ENCODE results near the gene IGSF9B. TPM values are rescaled to one million over a fixed set of nuclear protein-coding genes. Genes with fewer than 3 reads are reported as not detected.

Gene IGSF9B
- total and polyA plus RNA-seq, 8 donors = 1.1 to 5.8 (median 2.6) TPM

DNA sequence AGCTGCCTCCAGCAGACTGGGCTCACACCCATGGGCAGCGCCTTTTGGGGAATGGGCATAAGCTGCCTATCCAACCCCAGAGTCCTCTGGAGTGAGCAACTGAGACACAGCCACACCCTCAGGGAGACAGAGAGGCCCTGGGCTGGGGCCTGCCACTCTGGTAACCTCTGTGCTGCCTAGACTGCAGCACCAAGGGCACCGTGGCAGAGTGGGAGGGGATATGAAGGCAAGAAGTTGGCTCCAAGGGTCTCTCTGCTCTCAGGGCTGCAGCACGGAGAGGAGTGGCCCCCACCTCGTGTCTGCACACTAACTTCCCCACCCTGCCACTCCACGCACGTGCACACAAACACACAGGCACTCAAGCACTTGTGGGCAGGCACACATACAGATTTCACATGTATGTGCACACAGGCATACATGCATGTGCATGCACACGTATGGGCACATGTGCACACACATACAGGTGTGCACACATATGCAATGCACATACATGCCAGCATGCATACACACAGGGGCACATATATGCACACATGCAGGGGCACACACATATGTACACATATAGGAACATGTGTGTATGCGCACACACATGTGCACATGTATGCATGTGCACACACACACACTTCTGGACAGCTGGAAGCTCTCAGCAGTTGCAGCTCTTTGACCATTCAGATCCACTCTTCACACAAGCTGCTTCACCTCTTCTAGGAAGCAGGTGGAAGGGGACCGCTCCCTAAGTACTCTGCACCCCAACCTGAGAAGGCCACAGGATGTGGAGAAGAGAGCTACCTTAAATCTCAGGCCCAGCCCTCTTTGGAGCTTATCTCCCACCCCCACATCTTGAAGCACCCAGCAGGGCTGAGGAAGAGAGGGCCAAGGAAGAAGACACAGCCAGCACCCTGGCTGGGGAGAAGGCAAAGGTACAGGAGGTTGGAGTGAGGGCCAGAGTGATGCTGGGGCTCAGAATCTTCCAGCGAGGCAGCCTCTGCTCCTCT, 4.3 kb downstream of the IGSF9B start:
- Histone ChIP-seq H3K27me3 (no peaks in the 10 kb centered on the region), H3K27ac (no peak overlapping the region), H3K36me3 (no peaks in the 10 kb centered on the region), H3K4me1 (peaks cover 0 to 3% (median 0%) of the 10 kb centered on the region in 3 donors), H3K9me3 (no peaks in the 10 kb centered on the region), H3K4me3 (no peak overlapping the region)
- no peak for ATAC-seq
- peak in 1 of 6 donors; percentile 2 for DNase-seq
- intact Hi-C loops (cut with DNase I) = no loop called here
- 69 to 82% methylated on average over 10 of the region's 10 CpGs for WGBS, 2 donors
- TF ChIP-seq CTCF (IDR thresholded peaks at IDR 0.05) = no peak
- FAIRE-seq = no peak

GRCh38 chr11:133951327-133952198, 5.2 kb downstream of the IGSF9B start:
- Histone ChIP-seq H3K4me3 (no peak overlapping the region), H3K27ac (no peak overlapping the region), H3K27me3 (no peaks in the 10 kb centered on the region), H3K36me3 (no peaks in the 10 kb centered on the region), H3K9me3 (no peaks in the 10 kb centered on the region), H3K4me1 (peaks cover 0 to 3% (median 0%) of the 10 kb centered on the region in 3 donors)
- DNase-seq (peak in 1 of 6 donors; percentile 9), ATAC-seq (no peak), FAIRE-seq (no peak)
- WGBS, 2 donors = 53 to 68% methylated on average over 32 of the region's 32 CpGs
- TF ChIP-seq CTCF (IDR thresholded peaks at IDR 0.05) = no peak
- intact Hi-C loops (cut with DNase I) = no loop called here

- TF ChIP-seq CTCF (IDR thresholded peaks at IDR 0.05) = no peak
- Histone ChIP-seq H3K4me3 (no peak overlapping the region), H3K27ac (no peak overlapping the region), H3K9me3 (no peaks in the 10 kb centered on the region), H3K36me3 (no peaks in the 10 kb centered on the region), H3K27me3 (no peaks in the 10 kb centered on the region), H3K4me1 (peaks cover 0 to 3% (median 0%) of the 10 kb centered on the region in 3 donors)
- WGBS, 2 donors = 50 to 61% methylated on average over 17 of the region's 17 CpGs
- ATAC-seq (no peak), DNase-seq (peak in 2 of 6 donors; percentile 11 to 53), FAIRE-seq (no peak)
- intact Hi-C loops (cut with DNase I) = no loop called here
Measured at GRCh38 chr11:133950874-133951326, 5.9 kb downstream of the IGSF9B start.

GRCh38 chr11:133950421-133950820, 6.3 kb downstream of the IGSF9B start:
- intact Hi-C loops (cut with DNase I) = no loop called here
- no peak for ATAC-seq
- no peaks in the 10 kb centered on the region for H3K36me3 ChIP-seq
- no peak overlapping the region for H3K4me3 ChIP-seq
- no peaks in the 10 kb centered on the region for H3K27me3 ChIP-seq
- no peaks in the 10 kb centered on the region for H3K9me3 ChIP-seq
- TF ChIP-seq CTCF (IDR thresholded peaks at IDR 0.05) = no peak
- H3K4me1 ChIP-seq = peaks cover 0 to 2% (median 0%) of the 10 kb centered on the region in 3 donors
- 85 to 95% methylated on average over 12 of the region's 12 CpGs for WGBS, 2 donors
- H3K27ac ChIP-seq = no peak overlapping the region
- FAIRE-seq = no peak
- DNase-seq = peak in 1 of 6 donors; percentile 15
